ENCODE results near the gene FAM204A. TPM values are rescaled to one million over a fixed set of nuclear protein-coding genes. Genes with fewer than 3 reads are reported as not detected.

FAM204A gene
- polyA plus RNA-seq (2012; ENCODE audit: missing spikeins): 77.5 TPM

- DNase-seq (ENCODE audit: insufficient read length) (peak; percentile 84), FAIRE-seq (peak; percentile 97)
- peak; percentile 74 for TF ChIP-seq POLR2AphosphoS5 (IDR thresholded peaks at IDR 0.05; ENCODE audit: low read depth, low read length)
- TF ChIP-seq TAF1 (IDR thresholded peaks at IDR 0.05; ENCODE audit: borderline replicate concordance, low read depth, low read length): peak; percentile 95
- peak; percentile 80; the same call in 1 of the 2 replicates for TF ChIP-seq POLR2A (IDR thresholded peaks at IDR 0.05; ENCODE audit: low read depth, low read length)
Observed at GRCh38 chr10:118341791-118342637, at the start of gene FAM204A. TSS of gene FAM204A (minus strand) at chr10:118342324. CDS start at chr10:118336415, 5,909 bp downstream.

DNA sequence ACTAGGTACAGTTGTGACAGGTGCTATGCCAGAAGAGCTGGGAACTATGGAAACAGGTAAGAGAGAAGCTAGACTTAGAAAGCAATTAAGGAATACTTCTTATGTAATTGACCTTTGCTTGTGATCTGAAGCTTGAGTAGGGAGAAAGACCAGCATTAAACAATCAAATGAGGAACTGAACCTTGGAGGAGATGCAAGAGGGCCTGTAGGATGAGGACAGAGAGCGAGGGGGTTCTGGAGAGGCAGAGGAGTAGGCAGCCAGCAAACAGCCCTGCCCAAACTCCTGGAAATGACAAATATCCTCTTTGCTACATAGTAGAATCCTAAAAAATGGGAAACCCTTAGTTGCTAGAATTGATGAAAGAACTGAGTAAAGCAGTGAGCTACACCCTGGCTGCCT is 41.6 kb upstream of the FAM204A start:
- FAIRE-seq: no peak
- no peak for DNase-seq (ENCODE audit: insufficient read length)
- no peak for TF ChIP-seq POLR2A (IDR thresholded peaks at IDR 0.05; ENCODE audit: low read depth, low read length)
- TF ChIP-seq POLR2AphosphoS5 (IDR thresholded peaks at IDR 0.05; ENCODE audit: low read depth, low read length): no peak
- no peak for TF ChIP-seq TAF1 (IDR thresholded peaks at IDR 0.05; ENCODE audit: borderline replicate concordance, low read depth, low read length)

DNA sequence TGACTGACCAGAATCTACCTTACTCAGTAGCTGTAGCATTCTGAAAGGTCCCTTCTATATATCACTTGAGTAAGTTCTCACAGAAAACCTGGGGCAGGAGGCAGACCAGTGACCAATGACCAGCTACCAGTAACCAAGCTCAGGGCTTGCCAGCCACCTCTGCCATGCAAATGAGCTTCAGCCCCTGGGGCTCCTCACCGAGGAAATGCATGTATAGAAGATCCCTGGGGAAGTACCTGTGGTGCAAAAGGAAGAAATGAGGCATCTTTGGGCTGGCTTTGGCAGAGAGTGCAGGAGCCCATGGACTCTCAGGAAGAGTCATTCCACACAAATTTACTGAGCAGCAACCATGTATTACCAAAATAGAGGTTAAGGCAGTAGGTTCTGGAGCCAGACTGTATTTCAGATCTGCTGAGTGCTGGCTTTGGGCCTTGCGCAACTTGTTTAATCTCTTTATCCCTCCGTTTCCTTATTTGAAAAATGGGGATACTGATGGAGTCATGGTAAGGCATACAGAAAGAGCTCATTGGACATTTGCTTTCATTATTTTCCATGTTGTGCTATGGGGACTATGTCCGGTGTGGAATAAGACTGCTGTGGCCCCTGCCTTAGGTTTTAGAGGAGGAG is 41.1 kb upstream of the FAM204A start:
- TF ChIP-seq POLR2AphosphoS5 (IDR thresholded peaks at IDR 0.05; ENCODE audit: low read depth, low read length) (no peak), POLR2A (IDR thresholded peaks at IDR 0.05; ENCODE audit: low read depth, low read length) (no peak), TAF1 (IDR thresholded peaks at IDR 0.05; ENCODE audit: borderline replicate concordance, low read depth, low read length) (no peak)
- DNase-seq (ENCODE audit: insufficient read length) (no peak), FAIRE-seq (no peak)

DNA sequence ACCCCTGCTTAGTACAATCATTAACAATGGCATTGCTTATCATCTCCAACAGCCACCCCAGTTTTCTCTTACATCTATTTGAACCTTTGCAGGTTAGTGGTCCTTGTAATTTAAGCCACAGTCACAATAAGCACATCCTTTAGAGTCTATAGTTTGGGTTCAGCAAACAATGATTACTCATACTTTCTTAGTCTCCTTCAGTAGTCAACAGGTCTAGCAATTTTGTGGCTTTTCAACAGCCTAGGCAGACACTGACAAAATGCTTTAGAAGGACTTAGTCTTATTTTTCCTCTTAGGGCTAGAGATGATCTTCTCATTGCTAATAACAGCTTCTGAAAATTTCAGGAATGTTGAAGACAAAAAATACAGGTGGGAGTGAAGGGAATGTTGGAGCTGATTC is 32.3 kb upstream of the FAM204A start:
- no peak for DNase-seq (ENCODE audit: insufficient read length)
- TF ChIP-seq POLR2AphosphoS5 (IDR thresholded peaks at IDR 0.05; ENCODE audit: low read depth, low read length): no peak
- TF ChIP-seq POLR2A (IDR thresholded peaks at IDR 0.05; ENCODE audit: low read depth, low read length): no peak
- no peak for TF ChIP-seq TAF1 (IDR thresholded peaks at IDR 0.05; ENCODE audit: borderline replicate concordance, low read depth, low read length)
- FAIRE-seq: no peak

DNA sequence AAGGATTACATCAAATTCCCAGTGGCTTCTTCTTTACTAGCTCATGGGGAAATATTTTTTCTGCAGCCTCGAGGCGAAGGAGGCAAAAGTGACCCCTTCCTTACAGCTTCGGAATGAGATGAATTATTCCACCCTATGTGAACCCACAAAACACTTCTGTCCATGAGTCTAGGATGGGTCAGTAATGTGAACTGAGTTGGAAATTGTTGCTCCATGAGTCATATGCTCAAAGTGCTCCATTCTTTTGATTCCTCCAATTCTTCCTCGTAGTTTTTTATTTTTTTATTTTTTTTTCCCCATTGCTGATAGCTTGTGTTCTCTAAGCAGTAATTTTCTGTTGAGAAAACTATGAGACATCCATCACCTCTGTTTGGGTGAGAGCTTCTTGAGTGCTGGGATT is 31.7 kb upstream of the FAM204A start:
- no peak for DNase-seq (ENCODE audit: insufficient read length)
- FAIRE-seq: no peak
- TF ChIP-seq POLR2AphosphoS5 (IDR thresholded peaks at IDR 0.05; ENCODE audit: low read depth, low read length) (no peak), POLR2A (IDR thresholded peaks at IDR 0.05; ENCODE audit: low read depth, low read length) (no peak), TAF1 (IDR thresholded peaks at IDR 0.05; ENCODE audit: borderline replicate concordance, low read depth, low read length) (no peak)

DNA sequence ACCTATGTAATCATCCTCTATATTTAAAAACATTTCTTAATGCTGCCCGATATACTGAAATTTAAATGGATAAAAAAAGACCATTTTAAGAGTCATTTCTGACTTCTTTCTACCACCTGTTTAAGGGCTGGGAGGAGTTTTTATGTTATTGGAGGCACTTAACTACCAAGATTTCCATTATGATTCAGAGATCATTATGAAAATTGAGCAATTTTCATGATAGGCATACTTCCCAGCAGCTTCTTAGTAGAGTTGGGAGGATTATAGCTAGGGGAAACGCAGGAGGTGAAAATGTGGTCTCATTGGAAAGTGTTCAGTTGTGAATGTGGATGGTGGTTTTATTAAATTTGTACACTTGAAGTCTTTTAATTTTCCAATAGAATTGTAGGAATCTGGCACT is 28.4 kb upstream of the FAM204A start:
- FAIRE-seq (no peak), DNase-seq (ENCODE audit: insufficient read length) (no peak)
- TF ChIP-seq POLR2A (IDR thresholded peaks at IDR 0.05; ENCODE audit: low read depth, low read length) (no peak), POLR2AphosphoS5 (IDR thresholded peaks at IDR 0.05; ENCODE audit: low read depth, low read length) (no peak), TAF1 (IDR thresholded peaks at IDR 0.05; ENCODE audit: borderline replicate concordance, low read depth, low read length) (no peak)

- DNase-seq (ENCODE audit: insufficient read length) (no peak), FAIRE-seq (no peak)
- TF ChIP-seq POLR2AphosphoS5 (IDR thresholded peaks at IDR 0.05; ENCODE audit: low read depth, low read length) (no peak), TAF1 (IDR thresholded peaks at IDR 0.05; ENCODE audit: borderline replicate concordance, low read depth, low read length) (no peak), POLR2A (IDR thresholded peaks at IDR 0.05; ENCODE audit: low read depth, low read length) (no peak)
Observed at GRCh38 chr10:118369641-118370205, 27.6 kb upstream of the FAM204A start.

DNA sequence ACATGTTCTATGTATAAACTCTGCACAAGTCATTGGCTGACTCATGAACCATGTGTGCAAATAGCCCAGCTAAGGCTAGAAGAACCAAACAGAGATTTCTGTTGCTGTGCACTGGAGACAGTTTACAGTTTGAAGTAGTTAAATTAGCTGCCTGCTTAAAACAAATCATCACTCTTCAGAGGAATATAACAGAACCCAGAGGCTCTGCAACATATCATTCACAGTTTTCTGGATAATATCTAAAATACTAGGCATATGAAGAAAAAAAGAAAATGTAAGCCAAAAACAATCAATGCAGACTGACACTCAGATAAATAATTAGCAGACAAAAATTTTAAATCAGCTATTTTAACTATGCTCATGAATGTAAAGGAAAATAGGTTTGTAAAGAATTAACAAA is 23.6 kb upstream of the FAM204A start:
- no peak for TF ChIP-seq POLR2AphosphoS5 (IDR thresholded peaks at IDR 0.05; ENCODE audit: low read depth, low read length)
- no peak for TF ChIP-seq POLR2A (IDR thresholded peaks at IDR 0.05; ENCODE audit: low read depth, low read length)
- no peak for TF ChIP-seq TAF1 (IDR thresholded peaks at IDR 0.05; ENCODE audit: borderline replicate concordance, low read depth, low read length)
- DNase-seq (ENCODE audit: insufficient read length): no peak
- no peak for FAIRE-seq

DNA sequence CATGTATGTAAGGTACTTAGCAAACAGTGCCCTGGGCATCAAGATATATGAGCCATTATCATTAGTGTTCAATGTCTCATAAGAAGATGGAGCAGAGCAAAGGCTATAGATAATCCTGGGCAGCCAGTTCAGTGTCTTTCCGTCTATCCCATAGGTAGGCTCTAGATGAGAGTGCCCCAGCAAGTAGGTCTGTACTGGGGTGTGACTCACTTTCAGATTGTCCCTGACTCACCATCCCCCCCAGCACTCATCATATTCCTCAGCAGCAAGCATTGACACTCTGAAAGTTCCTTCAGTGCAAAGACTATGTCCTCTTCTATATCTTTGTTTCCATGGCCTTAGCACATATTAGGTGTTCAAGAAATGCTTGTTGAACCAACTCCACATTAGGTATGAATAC is 20.0 kb upstream of the FAM204A start:
- no peak for DNase-seq (ENCODE audit: insufficient read length)
- FAIRE-seq: no peak
- TF ChIP-seq POLR2AphosphoS5 (IDR thresholded peaks at IDR 0.05; ENCODE audit: low read depth, low read length) (no peak), POLR2A (IDR thresholded peaks at IDR 0.05; ENCODE audit: low read depth, low read length) (no peak), TAF1 (IDR thresholded peaks at IDR 0.05; ENCODE audit: borderline replicate concordance, low read depth, low read length) (no peak)

- FAIRE-seq (no peak), DNase-seq (ENCODE audit: insufficient read length) (no peak)
- TF ChIP-seq POLR2A (IDR thresholded peaks at IDR 0.05; ENCODE audit: low read depth, low read length) (no peak), TAF1 (IDR thresholded peaks at IDR 0.05; ENCODE audit: borderline replicate concordance, low read depth, low read length) (no peak), POLR2AphosphoS5 (IDR thresholded peaks at IDR 0.05; ENCODE audit: low read depth, low read length) (no peak)
Observed at GRCh38 chr10:118358327-118358726, 16.2 kb upstream of the FAM204A start.

DNA sequence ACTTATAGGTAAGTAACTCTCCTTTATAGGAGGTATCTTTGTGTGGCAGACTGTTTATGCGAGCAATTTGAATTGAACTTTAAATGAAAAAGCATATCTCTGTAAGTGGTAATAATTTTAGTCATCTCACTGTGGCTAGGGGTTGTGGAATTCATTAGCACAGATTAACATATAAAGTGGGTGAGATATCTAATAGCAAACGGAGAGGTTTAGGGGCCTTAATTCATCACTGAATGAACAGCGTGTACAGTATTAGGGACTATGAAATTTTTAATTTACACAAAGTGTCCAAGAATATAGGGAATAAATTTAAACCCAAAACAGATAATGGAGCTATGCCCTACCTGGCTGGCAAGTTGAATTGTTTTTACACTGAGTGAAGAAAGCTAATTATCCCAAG is 15.7 kb upstream of the FAM204A start:
- FAIRE-seq: no peak
- no peak for DNase-seq (ENCODE audit: insufficient read length)
- TF ChIP-seq POLR2AphosphoS5 (IDR thresholded peaks at IDR 0.05; ENCODE audit: low read depth, low read length) (no peak), POLR2A (IDR thresholded peaks at IDR 0.05; ENCODE audit: low read depth, low read length) (no peak), TAF1 (IDR thresholded peaks at IDR 0.05; ENCODE audit: borderline replicate concordance, low read depth, low read length) (no peak)
